IPS DF 6.9 (cell line): ENCODE data around the gene CD151.

Experiments used
- DNase-seq: peaks from one replicate; pipeline ENCODE4 v3.0.0-alpha.2; 2013; ENCODE audit warnings: low read depth, low spot score
- H3K27ac ChIP-seq: one replicate; pipeline ENCODE4 v1.5.1; 2013; ENCODE audit warnings: low read length, control low read depth
- H3K27me3 ChIP-seq: 2 replicates; pipeline ENCODE4 v1.6.1; 2013; ENCODE audit warnings: mild to moderate bottlenecking, low read length; ENCODE audit not compliant: control insufficient read depth, insufficient read depth
- H3K36me3 ChIP-seq: 2 replicates; pipeline ENCODE4 v1.6.1; 2013; ENCODE audit warnings: low read length; ENCODE audit not compliant: control insufficient read depth, insufficient read depth
- H3K4me1 ChIP-seq: 2 replicates; pipeline ENCODE4 v1.6.1; 2013; ENCODE audit warnings: low read length; ENCODE audit not compliant: control insufficient read depth, insufficient read depth
- H3K4me3 ChIP-seq: 2 replicates; pipeline ENCODE4 v1.5.1; 2013; ENCODE audit warnings: mild to moderate bottlenecking, low read length
- H3K9me3 ChIP-seq: 2 replicates; pipeline ENCODE4 v1.6.1; 2013; ENCODE audit warnings: low read length, inconsistent platforms; ENCODE audit not compliant: control insufficient read depth, insufficient read depth
- WGBS: extraction: QIAGEN DNeasy Blood & Tissue Kit; methylation state at CpG from one replicate; pipeline ENCODE4 v1.1.7; 2013; ENCODE audit warnings: mixed read lengths, missing lambda C conversion rate; ENCODE audit not compliant: insufficient read length, insufficient coverage; 5-methylcytosine and 5-hydroxymethylcytosine counted together

Gene CD151

GRCh38 chr11:837189-837989 is 4.6 kb downstream of the CD151 start:
- peaks cover 27% of the 10 kb centered on the region for H3K36me3 ChIP-seq
- H3K9me3 ChIP-seq = no peaks in the 10 kb centered on the region
- DNase-seq = no peak
- H3K27me3 ChIP-seq = no peaks in the 10 kb centered on the region
- H3K27ac ChIP-seq = no peak overlapping the region
- WGBS = no CpG with 5 or more reads among the region's 22 CpGs
- peaks cover 11% of the 10 kb centered on the region for H3K4me1 ChIP-seq
- no peak overlapping the region for H3K4me3 ChIP-seq

- H3K27me3 ChIP-seq = no peaks in the 10 kb centered on the region
- H3K4me3 ChIP-seq = no peak overlapping the region
- H3K4me1 ChIP-seq = peaks cover 10% of the 10 kb centered on the region
- H3K9me3 ChIP-seq = no peaks in the 10 kb centered on the region
- no CpG with 5 or more reads among the region's 8 CpGs for WGBS
- no peak for DNase-seq
- H3K36me3 ChIP-seq = peaks cover 27% of the 10 kb centered on the region
- no peak overlapping the region for H3K27ac ChIP-seq
Measured at GRCh38 chr11:837990-838307, 5.2 kb downstream of the CD151 start.

GRCh38 chr11:838441-839279 is 5.9 kb downstream of the CD151 start:
- Histone ChIP-seq H3K36me3 (peaks cover 27% of the 10 kb centered on the region), H3K27me3 (no peaks in the 10 kb centered on the region), H3K9me3 (no peaks in the 10 kb centered on the region), H3K4me3 (no peak overlapping the region), H3K4me1 (peaks cover 10% of the 10 kb centered on the region), H3K27ac (no peak overlapping the region)
- DNase-seq = no peak
- no CpG with 5 or more reads among the region's 17 CpGs for WGBS

GRCh38 chr11:839280-839623 is 6.5 kb downstream of the CD151 start:
- Histone ChIP-seq H3K4me1 (peaks cover 7% of the 10 kb centered on the region), H3K36me3 (peaks cover 27% of the 10 kb centered on the region), H3K4me3 (no peak overlapping the region), H3K27me3 (no peaks in the 10 kb centered on the region), H3K9me3 (no peaks in the 10 kb centered on the region), H3K27ac (no peak overlapping the region)
- no CpG with 5 or more reads among the region's 5 CpGs for WGBS
- DNase-seq = no peak

GRCh38 chr11:839875-840617 is 7.3 kb downstream of the CD151 start:
- Histone ChIP-seq H3K36me3 (peaks cover 27% of the 10 kb centered on the region), H3K27me3 (no peaks in the 10 kb centered on the region), H3K4me1 (peaks cover 6% of the 10 kb centered on the region), H3K9me3 (no peaks in the 10 kb centered on the region), H3K27ac (no peak overlapping the region), H3K4me3 (no peak overlapping the region)
- whole genome bisulfite sequencing = no CpG with 5 or more reads among the region's 25 CpGs
- no peak for DNase-seq

GRCh38 chr11:841981-842369 is 9.2 kb downstream of the CD151 start:
- peak overlapping the region; percentile 93 for H3K4me3 ChIP-seq
- no peak overlapping the region for H3K27ac ChIP-seq
- no peaks in the 10 kb centered on the region for H3K27me3 ChIP-seq
- WGBS = no CpG with 5 or more reads among the region's 27 CpGs
- peaks cover 13% of the 10 kb centered on the region for H3K4me1 ChIP-seq
- H3K36me3 ChIP-seq = peaks cover 27% of the 10 kb centered on the region
- no peaks in the 10 kb centered on the region for H3K9me3 ChIP-seq
- no peak for DNase-seq

- DNase-seq = no peak
- no peaks in the 10 kb centered on the region for H3K27me3 ChIP-seq
- H3K9me3 ChIP-seq = no peaks in the 10 kb centered on the region
- peak within 1 kb of the TSS; percentile 93 for H3K4me3 ChIP-seq
- WGBS = no CpG with 5 or more reads among the region's 87 CpGs
- peaks cover 27% of the 10 kb centered on the region for H3K36me3 ChIP-seq
- no peak within 1 kb of the TSS for H3K27ac ChIP-seq
- H3K4me1 ChIP-seq = peaks cover 13% of the 10 kb centered on the region
Measured at GRCh38 chr11:842370-843002, 9.7 kb downstream of the CD151 start, which contains the start of the genes POLR2L and TSPAN4. POLR2L (minus strand) TSS chr11:842529; CDS start chr11:842508, 21 bp downstream. TSPAN4 (plus strand) TSS chr11:842852; CDS start chr11:850305, 7,453 bp downstream.

GRCh38 chr11:843086-843734 is 10.5 kb downstream of the CD151 start:
- Histone ChIP-seq H3K9me3 (no peaks in the 10 kb centered on the region), H3K27me3 (no peaks in the 10 kb centered on the region), H3K4me3 (peak overlapping the region; percentile 93), H3K36me3 (peaks cover 21% of the 10 kb centered on the region), H3K27ac (no peak overlapping the region), H3K4me1 (peaks cover 13% of the 10 kb centered on the region)
- no CpG with 5 or more reads among the region's 53 CpGs for WGBS
- DNase-seq = no peak

GRCh38 chr11:843818-844692 is 11.3 kb downstream of the CD151 start:
- WGBS = no CpG with 5 or more reads among the region's 25 CpGs
- peaks cover 15% of the 10 kb centered on the region for H3K36me3 ChIP-seq
- no peak for DNase-seq
- no peak overlapping the region for H3K27ac ChIP-seq
- peak overlapping the region; percentile 93; the same call in 1 of the 2 replicates for H3K4me3 ChIP-seq
- peaks cover 14% of the 10 kb centered on the region for H3K4me1 ChIP-seq
- no peaks in the 10 kb centered on the region for H3K27me3 ChIP-seq
- no peaks in the 10 kb centered on the region for H3K9me3 ChIP-seq
